AG04449 (cell line): ENCODE data around the gene FXYD3.

Source experiments
- CTCF ChIA-PET: fragments of 350-600 bp; formaldehyde crosslinking; extraction: SDS; loops from one replicate; lab custom pipeline; 2021; ENCODE audit warnings: antibody characterized with exemption; lab: Yijun Ruan, JAX
- POLR2A ChIA-PET: fragments of 400-600, 350-600 bp; formaldehyde crosslinking; extraction: SDS; loops from one replicate; lab custom pipeline; 2020; ENCODE audit warnings: antibody characterized with exemption, inconsistent platforms; lab: Yijun Ruan, JAX
- DNase-seq: peaks from one replicate; pipeline ENCODE4 v3.0.0-alpha.2; 2010; ENCODE audit warnings: low read depth, low spot score
- H3K4me3 ChIP-seq: 2 replicates; pipeline ENCODE4 v1.5.1; 2011; ENCODE audit warnings: low read depth, mild to moderate bottlenecking, control low read depth, low read length
- TF ChIP-seq, protein P1 (sequence below): IDR thresholded peaks from one replicate; pipeline ENCODE4 v1.5.1; 2011; ENCODE audit warnings: mild to moderate bottlenecking, moderate library complexity, low read length, control low read depth, inconsistent platforms; ENCODE audit not compliant: insufficient read depth; ENCODE audit errors: missing control alignments

FXYD3 gene

DNA sequence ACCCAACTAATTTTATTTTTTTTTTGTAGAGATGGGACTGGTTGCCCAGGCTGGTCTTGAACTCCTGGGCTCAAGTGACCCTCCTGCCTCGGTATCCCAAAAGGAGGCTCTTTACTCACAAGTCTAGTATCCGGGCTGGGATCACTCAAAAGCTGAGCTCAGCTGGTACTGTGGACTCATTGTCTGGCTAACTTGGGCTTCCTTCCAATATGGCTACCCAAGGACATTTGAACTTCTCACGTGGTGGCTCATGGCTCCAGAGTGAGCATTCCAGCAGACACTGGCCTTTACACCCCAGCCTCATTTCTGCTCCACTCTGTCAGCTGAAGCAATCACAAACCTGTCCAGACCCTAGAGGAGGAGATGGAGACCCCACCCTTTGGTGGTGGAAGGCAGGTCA lies 45.2 kb upstream of the FXYD3 start:
- ChIA-PET POLR2A (no interaction called here), CTCF (interaction anchor here (1.0 to 4.2 kb wide), 18 partner anchors 9 to 84 kb away, joined by 3 to 48 read pairs (median 6); partner anchors contain the start of genes FXYD3, FXYD5 and LGI4)
- no peak overlapping the region for H3K4me3 ChIP-seq
- no peak for DNase-seq
- TF ChIP-seq, protein P1, sequence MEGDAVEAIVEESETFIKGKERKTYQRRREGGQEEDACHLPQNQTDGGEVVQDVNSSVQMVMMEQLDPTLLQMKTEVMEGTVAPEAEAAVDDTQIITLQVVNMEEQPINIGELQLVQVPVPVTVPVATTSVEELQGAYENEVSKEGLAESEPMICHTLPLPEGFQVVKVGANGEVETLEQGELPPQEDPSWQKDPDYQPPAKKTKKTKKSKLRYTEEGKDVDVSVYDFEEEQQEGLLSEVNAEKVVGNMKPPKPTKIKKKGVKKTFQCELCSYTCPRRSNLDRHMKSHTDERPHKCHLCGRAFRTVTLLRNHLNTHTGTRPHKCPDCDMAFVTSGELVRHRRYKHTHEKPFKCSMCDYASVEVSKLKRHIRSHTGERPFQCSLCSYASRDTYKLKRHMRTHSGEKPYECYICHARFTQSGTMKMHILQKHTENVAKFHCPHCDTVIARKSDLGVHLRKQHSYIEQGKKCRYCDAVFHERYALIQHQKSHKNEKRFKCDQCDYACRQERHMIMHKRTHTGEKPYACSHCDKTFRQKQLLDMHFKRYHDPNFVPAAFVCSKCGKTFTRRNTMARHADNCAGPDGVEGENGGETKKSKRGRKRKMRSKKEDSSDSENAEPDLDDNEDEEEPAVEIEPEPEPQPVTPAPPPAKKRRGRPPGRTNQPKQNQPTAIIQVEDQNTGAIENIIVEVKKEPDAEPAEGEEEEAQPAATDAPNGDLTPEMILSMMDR, result no peak

DNA sequence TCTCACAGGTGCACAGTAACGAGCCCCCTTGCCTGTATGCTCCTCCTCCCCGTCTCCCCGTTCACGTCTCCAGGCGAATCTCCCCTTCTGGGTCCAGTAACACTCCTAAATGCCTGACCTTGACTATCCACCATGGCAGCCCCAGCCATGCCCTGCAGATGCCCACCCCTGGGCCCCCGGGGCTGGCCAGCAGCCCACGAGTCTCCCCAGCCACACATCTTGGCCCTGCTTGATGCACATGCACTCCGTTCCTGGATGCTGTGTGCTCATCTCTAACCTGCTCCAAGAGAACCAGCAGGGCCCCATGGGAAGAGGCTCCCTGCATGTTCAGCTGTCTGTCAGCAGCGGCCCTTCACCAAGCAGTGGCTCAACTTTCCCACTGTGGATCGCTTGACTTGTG lies 42.1 kb upstream of the FXYD3 start:
- TF ChIP-seq, protein P1, result no peak
- H3K4me3 ChIP-seq, result no peak overlapping the region
- ChIA-PET POLR2A (no interaction called here), CTCF (interaction anchor here (1.4 kb wide), 1 partner anchor 41 kb away, joined by 4 read pairs; no protein-coding TSS in a partner anchor)
- no peak for DNase-seq

DNA sequence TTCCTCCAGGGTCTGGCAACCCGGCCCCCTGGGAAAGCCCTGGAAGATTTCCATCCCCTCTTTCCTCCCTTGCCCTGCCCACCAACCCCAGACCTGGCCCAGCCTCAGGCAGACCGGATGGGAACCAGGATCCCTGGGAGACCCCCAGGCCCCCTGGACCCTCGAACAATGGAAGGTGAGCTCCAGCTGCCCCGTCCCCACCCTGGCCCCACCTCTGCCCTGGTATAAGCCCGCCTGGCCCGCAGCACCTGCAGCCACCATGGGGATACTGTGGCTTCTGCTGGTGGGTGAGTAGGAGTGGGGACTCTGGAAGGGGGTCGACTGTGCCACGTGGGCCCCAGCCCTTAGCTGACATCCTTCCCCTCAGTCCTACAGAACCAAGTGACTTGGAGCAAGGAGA lies 41.7 kb upstream of the FXYD3 start:
- H3K4me3 ChIP-seq, result no peak overlapping the region
- ChIA-PET CTCF (interaction anchor here (1.4 to 2.3 kb wide), 3 partner anchors 16 to 60 kb away, joined by 4 to 8 read pairs (median 6); partner anchors contain the start of gene LGI4), POLR2A (no interaction called here)
- no peak for DNase-seq
- TF ChIP-seq, protein P1, result no peak

DNA sequence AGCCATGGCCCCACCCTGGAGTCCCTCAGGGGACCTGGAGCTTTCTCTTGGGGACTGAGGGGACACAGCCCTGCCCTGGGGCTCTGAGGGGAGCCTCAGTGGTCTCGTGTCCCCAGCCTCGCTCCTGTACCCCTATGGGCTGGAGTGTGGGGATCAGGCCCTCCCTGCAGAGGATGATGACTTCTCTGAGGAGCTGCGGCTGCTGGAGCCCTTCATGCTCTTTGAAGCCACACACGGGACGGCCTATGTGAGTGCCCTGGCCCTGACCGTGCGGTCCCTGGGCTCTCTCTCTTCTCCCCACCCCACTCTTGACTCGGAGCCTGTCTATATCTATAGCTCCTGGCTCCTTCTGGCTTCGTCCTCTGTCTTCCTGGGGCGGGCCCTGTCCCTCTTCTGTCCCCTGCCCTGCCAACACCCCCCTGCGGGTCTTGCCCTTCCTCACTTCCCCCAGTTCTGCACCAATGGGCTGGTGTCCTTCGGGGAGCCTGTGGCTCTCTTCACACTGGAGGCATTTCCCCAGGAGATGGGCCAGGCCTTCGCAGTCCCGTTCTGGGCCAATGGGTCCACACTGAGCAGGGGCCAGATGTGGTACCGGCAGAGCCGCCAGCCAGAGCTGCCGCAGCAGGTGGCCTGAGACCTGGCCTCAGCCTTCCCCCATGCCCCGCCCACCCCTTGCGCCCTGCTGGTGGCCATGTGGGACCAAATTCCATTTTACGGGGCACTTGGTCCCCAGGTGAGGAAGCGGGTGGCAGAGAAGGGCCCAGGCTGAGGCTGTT lies 41.0 kb upstream of the FXYD3 start:
- TF ChIP-seq, protein P1, result no peak
- ChIA-PET CTCF (interaction anchor here (1.0 to 2.3 kb wide), 4 partner anchors 16 to 60 kb away, joined by 3 to 8 read pairs (median 5); partner anchors contain the start of gene LGI4), POLR2A (no interaction called here)
- no peak for DNase-seq
- H3K4me3 ChIP-seq, result no peak overlapping the region

DNA sequence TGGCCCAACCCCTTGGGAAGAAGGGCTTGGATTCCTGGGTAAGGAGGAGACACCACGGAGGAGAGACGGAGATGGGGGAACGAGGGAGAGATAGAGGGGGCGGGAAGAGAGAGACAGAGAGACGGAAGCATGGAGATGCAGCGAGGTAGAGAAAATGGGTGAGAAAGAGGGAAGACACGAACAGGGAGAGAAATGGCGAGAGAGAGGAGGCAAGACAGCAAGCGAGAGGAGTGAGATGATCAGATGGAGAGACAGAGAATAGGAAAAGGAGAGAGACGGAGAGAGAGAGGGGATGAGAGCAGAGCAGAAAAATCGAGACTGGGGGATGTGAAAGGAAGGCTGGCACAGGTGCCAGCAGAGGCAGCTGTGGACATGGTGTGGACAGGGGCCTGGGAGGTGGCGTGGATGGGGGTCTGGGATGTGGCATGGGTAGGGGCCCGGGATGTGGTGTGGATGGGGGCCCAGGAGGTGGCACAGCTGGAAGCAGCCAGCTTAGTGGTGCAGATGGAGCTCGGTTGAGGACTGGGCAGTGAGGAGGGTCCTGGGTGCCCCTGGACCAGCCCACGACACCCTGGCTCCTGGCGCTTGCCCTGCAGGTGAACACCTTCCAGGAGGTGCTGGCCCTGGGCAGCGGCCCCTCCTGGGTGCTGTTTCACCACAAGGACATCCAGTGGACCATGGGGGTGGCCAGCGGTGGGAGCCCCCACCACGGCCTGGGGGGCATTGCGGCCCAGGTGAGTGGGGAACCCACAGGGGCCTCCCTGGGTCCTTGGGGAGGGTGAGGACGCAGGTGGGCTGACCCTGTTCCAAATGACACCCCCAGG lies 40.2 kb upstream of the FXYD3 start:
- CTCF ChIA-PET, result interaction anchor here (1.0 to 2.3 kb wide), 3 partner anchors 15 to 59 kb away, joined by 3 to 8 read pairs (median 6); partner anchors contain the start of gene LGI4

More for the DNA sequence above, 40.2 kb upstream of the FXYD3 start:
- POLR2A ChIA-PET, result no interaction called here
- DNase-seq, result no peak
- TF ChIP-seq, protein P1, result no peak
- H3K4me3 ChIP-seq, result no peak overlapping the region
